PC-3 (cell line): ENCODE measurements around the gene EHD3. TPM values are rescaled to one million over a fixed set of nuclear protein-coding genes. Genes with fewer than 3 reads are reported as not detected.

Experiments used
- ATAC-seq: fragments of 200-7000 bp; cut with Tn5 transposase; 2 replicates; pipeline ENCODE4 v1.9.1; 2020; ENCODE audit warnings: mild to moderate bottlenecking, moderate library complexity
- BruUV-seq: library from RNA; stranded (reverse); fragments of 400-500 nt; replicated peaks from 2 replicates; lab custom pipeline; 2021; lab: Mats Ljungman, UMichigan
- CTCF ChIA-PET: fragments of 300-600 bp; sonication (Branson Sonifier 250); formaldehyde crosslinking; loops from one replicate; lab custom pipeline; 2022; ENCODE audit warnings: antibody characterized with exemption; lab: Charles Lee
- POLR2A ChIA-PET: fragments of 300-600 bp; sonication (Branson Sonifier 250); formaldehyde crosslinking; loops from one replicate; lab custom pipeline; 2022; ENCODE audit warnings: antibody characterized with exemption; ENCODE audit not compliant: unreplicated experiment; lab: Charles Lee
- DNase-seq: peaks from one replicate; pipeline ENCODE4 v3.0.0-alpha.2; 2015
- H2AFZ ChIP-seq: fragments of 300-600 bp; sonication (generic); 2 replicates; pipeline ENCODE4 v1.6.0; 2016; ENCODE audit warnings: antibody characterized with exemption, low read length
- H3F3A ChIP-seq: fragments of 300-600 bp; sonication (generic); one replicate; pipeline ENCODE4 v1.6.0; 2017; ENCODE audit warnings: antibody characterized with exemption, low read length, control low read depth, mild to moderate bottlenecking; ENCODE audit not compliant: unreplicated experiment
- H3K27ac ChIP-seq: fragments of 300-600 bp; sonication (generic); 2 replicates; pipeline ENCODE4 v1.5.1; 2016; ENCODE audit warnings: mild to moderate bottlenecking, low read length
- H3K27me3 ChIP-seq: fragments of 300-600 bp; sonication (generic); 2 replicates; pipeline ENCODE4 v1.6.1; 2016; ENCODE audit warnings: low read length, mixed read lengths
- H3K36me3 ChIP-seq: fragments of 300-600 bp; sonication (generic); 2 replicates; pipeline ENCODE4 v1.6.1; 2016; ENCODE audit warnings: low read depth, mixed run types, low read length, mixed read lengths
- H3K4me1 ChIP-seq: fragments of 300-600 bp; sonication (generic); 2 replicates; pipeline ENCODE4 v1.5.1; 2016; ENCODE audit warnings: low read length; ENCODE audit not compliant: insufficient read depth
- H3K4me2 ChIP-seq: fragments of 300-600 bp; sonication (generic); 2 replicates; pipeline ENCODE4 v1.6.0; 2016; ENCODE audit warnings: low read length
- H3K4me3 ChIP-seq: fragments of 300-600 bp; sonication (generic); 2 replicates; pipeline ENCODE4 v1.5.1; 2016; ENCODE audit warnings: mild to moderate bottlenecking, low read length, mixed read lengths
- H3K79me2 ChIP-seq: fragments of 300-600 bp; sonication (generic); 2 replicates; pipeline ENCODE4 v1.6.1; 2017; ENCODE audit warnings: low read length, mixed read lengths
- H3K9ac ChIP-seq: fragments of 300-600 bp; sonication (generic); 2 replicates; pipeline ENCODE4 v1.6.0; 2016; ENCODE audit warnings: mild to moderate bottlenecking, low read length
- H3K9me2 ChIP-seq: fragments of 300-600 bp; sonication (generic); replicated peaks from 2 replicates; pipeline ENCODE4 v1.6.1; 2016; ENCODE audit warnings: mixed run types, low read length, mixed read lengths
- H3K9me3 ChIP-seq: fragments of 300-600 bp; sonication (generic); 2 replicates; pipeline ENCODE4 v1.6.1; 2016; ENCODE audit warnings: low read length, mixed read lengths
- H4K20me1 ChIP-seq: fragments of 300-600 bp; sonication (generic); 2 replicates; pipeline ENCODE4 v1.6.1; 2016; ENCODE audit warnings: low read length, mixed read lengths
- EZH2 ChIP-seq: fragments of 300-600 bp; sonication (generic); IDR thresholded peaks from one replicate; pipeline ENCODE4 v1.6.1; 2017; ENCODE audit warnings: antibody characterized with exemption, mild to moderate bottlenecking, low read length; ENCODE audit not compliant: unreplicated experiment
- EZH2phosphoT487 ChIP-seq: fragments of 300-600 bp; sonication (generic); IDR thresholded peaks from 2 replicates; pipeline ENCODE4 v1.6.1; 2018; ENCODE audit warnings: mild to moderate bottlenecking, antibody characterized with exemption, low read length, borderline replicate concordance
- intact Hi-C: fragments of 100-400 bp; cut with micrococcal nuclease; formaldehyde crosslinking; loops from 2 replicates; pipeline ENCODE4 v1.9.0; 2023
- total RNA-seq: library from RNA; depleted of rRNA; stranded (reverse); fragments of >200 nt; gene quantifications from 2 replicates; pipeline ENCODE4 v1.2.3, GENCODE V29; 2014
- TF ChIP-seq, protein P1 (sequence below): fragments of 300-600 bp; sonication (generic); conservative IDR thresholded peaks from 2 replicates; pipeline ENCODE4 v1.5.1; 2017; ENCODE audit warnings: antibody characterized with exemption, low read depth, mild to moderate bottlenecking, low read length

Gene EHD3
- total RNA-seq, 1 experiment from 2014 or later, result 4.4 TPM

DNA sequence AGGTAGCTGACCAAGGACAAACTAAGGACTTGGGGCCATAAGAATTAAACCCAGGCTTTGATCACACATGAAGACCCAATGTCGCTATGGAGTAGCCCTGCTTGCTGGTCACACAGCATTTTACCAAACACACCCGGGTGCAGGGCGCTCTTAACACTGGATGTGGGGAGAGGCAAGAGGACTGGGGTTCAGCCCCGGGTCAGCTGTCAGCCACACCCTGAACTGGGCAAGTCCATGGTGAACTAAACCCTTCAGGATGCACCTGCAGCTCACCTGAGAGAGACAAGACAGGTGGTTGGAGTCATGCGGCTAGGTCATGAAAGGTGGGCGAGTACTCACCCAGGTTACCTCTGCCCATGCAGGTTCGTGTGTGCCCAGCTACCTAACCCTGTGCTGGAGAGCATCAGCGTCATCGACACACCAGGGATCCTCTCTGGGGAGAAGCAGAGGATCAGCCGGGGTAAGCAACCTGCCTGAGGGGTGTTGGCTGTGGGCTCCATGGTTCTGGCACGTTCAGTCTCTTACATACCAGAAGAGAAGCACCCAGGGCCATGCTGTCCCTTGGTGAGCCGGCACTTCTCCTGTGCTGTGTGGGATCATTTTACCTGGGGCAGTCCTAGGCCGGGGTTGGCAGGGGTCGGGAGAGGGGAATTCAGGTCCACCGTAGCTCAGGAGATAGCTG is 15.2 kb downstream of the EHD3 start:
- Histone ChIP-seq H3K79me2 (no peaks in the 10 kb centered on the region), H3K4me1 (no peaks in the 10 kb centered on the region), H3K4me2 (no peak overlapping the region), H3K27ac (no peak overlapping the region), H3K9me3 (no peaks in the 10 kb centered on the region), H3K9ac (no peak overlapping the region), H3K27me3 (no peaks in the 10 kb centered on the region), H3K36me3 (no peaks in the 10 kb centered on the region), H3K9me2 (no peaks in the 10 kb centered on the region), H3F3A (no peaks in the 10 kb centered on the region), H2AFZ (no peak overlapping the region), H3K4me3 (no peak overlapping the region), H4K20me1 (no peaks in the 10 kb centered on the region)
- BruUV-seq, result no TSS peak
- ChIA-PET POLR2A (no interaction called here), CTCF (no interaction called here)
- no peak for TF ChIP-seq EZH2
- TF ChIP-seq EZH2phosphoT487, result no peak
- TF ChIP-seq, protein P1, sequence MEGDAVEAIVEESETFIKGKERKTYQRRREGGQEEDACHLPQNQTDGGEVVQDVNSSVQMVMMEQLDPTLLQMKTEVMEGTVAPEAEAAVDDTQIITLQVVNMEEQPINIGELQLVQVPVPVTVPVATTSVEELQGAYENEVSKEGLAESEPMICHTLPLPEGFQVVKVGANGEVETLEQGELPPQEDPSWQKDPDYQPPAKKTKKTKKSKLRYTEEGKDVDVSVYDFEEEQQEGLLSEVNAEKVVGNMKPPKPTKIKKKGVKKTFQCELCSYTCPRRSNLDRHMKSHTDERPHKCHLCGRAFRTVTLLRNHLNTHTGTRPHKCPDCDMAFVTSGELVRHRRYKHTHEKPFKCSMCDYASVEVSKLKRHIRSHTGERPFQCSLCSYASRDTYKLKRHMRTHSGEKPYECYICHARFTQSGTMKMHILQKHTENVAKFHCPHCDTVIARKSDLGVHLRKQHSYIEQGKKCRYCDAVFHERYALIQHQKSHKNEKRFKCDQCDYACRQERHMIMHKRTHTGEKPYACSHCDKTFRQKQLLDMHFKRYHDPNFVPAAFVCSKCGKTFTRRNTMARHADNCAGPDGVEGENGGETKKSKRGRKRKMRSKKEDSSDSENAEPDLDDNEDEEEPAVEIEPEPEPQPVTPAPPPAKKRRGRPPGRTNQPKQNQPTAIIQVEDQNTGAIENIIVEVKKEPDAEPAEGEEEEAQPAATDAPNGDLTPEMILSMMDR, result no peak
- no peak for DNase-seq
- ATAC-seq, result no peak
- intact Hi-C loops, result no loop called here

DNA sequence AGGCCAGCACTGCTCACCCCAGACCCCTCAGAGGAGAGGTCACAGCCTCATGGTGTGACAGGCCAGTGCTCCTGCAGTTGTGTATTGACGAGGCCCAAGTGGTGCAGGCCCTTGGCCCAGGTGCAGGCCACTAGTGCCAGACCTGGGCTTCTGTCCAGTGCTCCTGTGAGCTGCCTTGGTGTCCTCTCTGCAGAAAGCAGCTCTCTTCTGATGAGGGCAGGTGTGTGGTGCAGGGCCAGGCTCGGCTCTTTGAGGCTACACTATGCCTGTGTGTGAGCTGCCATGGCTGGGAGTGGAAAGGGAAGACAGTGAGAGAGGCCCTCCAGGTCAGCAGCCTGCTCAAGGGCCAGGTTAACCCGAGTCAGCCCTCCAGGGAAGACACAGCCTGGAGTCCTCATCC is 17.1 kb downstream of the EHD3 start:
- H3K27me3 ChIP-seq, result no peaks in the 10 kb centered on the region
- H3K4me3 ChIP-seq, result no peak overlapping the region
- DNase-seq (no peak), ATAC-seq (no peak)
- peaks cover 7% of the 10 kb centered on the region; the same call in 1 of the 2 replicates for H3K4me1 ChIP-seq
- no peak overlapping the region for H3K27ac ChIP-seq
- no peaks in the 10 kb centered on the region for H3K36me3 ChIP-seq
- H3K4me2 ChIP-seq, result no peak overlapping the region
- H3K9me2 ChIP-seq, result no peaks in the 10 kb centered on the region
- no peak overlapping the region for H2AFZ ChIP-seq
- CTCF ChIA-PET, result no interaction called here
- no peaks in the 10 kb centered on the region for H3K9me3 ChIP-seq
- H3K79me2 ChIP-seq, result no peaks in the 10 kb centered on the region
- H3K9ac ChIP-seq, result no peak overlapping the region
- POLR2A ChIA-PET, result no interaction called here
- TF ChIP-seq EZH2 (no peak), EZH2phosphoT487 (no peak)
- TF ChIP-seq, protein P1, result no peak
- intact Hi-C loops, result no loop called here
- no TSS peak for BruUV-seq
- H4K20me1 ChIP-seq, result no peaks in the 10 kb centered on the region
- no peaks in the 10 kb centered on the region for H3F3A ChIP-seq

DNA sequence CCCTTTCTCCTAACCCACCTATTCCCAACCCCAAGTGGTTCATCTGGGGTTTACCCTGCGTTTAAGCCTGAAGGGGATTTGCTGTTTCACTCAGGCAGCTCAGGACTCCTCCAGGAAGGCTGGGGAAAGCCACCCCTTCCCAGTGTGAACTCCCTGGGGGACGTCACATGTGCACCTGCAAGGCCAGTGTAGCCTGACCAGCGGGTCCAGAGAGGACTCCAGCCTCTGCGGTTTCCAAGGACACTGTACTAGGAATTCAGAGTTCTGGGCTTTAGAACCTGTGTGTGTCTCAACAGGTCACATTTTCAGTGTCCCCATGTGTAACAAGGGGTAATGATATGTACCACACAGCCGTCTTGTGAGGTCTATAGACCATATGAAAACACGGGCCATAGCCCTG is 17.9 kb downstream of the EHD3 start:
- no peak for DNase-seq
- POLR2A ChIA-PET, result no interaction called here
- H3K27me3 ChIP-seq, result no peaks in the 10 kb centered on the region
- H3K9me3 ChIP-seq, result no peaks in the 10 kb centered on the region
- H3K4me2 ChIP-seq, result no peak overlapping the region
- BruUV-seq, result no TSS peak
- H3K9ac ChIP-seq, result no peak overlapping the region
- H2AFZ ChIP-seq, result no peak overlapping the region
- TF ChIP-seq EZH2, result no peak
- intact Hi-C loops, result no loop called here
- no peaks in the 10 kb centered on the region for H4K20me1 ChIP-seq
- no peak for ATAC-seq
- no peaks in the 10 kb centered on the region for H3K36me3 ChIP-seq
- peaks cover 12% of the 10 kb centered on the region; the same call in 1 of the 2 replicates for H3K4me1 ChIP-seq
- no peaks in the 10 kb centered on the region for H3K9me2 ChIP-seq
- CTCF ChIA-PET, result no interaction called here
- H3F3A ChIP-seq, result no peaks in the 10 kb centered on the region
- no peak overlapping the region for H3K4me3 ChIP-seq
- no peaks in the 10 kb centered on the region for H3K79me2 ChIP-seq
- no peak overlapping the region for H3K27ac ChIP-seq
